Gastrocnemius medialis (tissue), 4 donors: ENCODE results near the gene ATP10A.

Experiments used
- POLR2A ChIP-seq, 2 donors: fragments of 450-650 bp; IDR thresholded peaks; one replicate each; pipeline ENCODE4 v1.6.1; 2017; ENCODE audit warnings: antibody characterized with exemption in 2 of 2, mild to moderate bottlenecking in 2 of 2, moderate library complexity in 2 of 2
- TF ChIP-seq, protein P1 (sequence below), 5 experiments: fragments of 450-650 bp in 3 of 5; fragments of 200-600 bp in 2 of 5; sonication (generic) in 2 of 5; IDR thresholded peaks in 4 of 5; conservative IDR thresholded peaks in 1 of 5; 1 replicate in 4 of 5; 2 replicates in 1 of 5; pipeline ENCODE4 v1.5.1; 2016 to 2019; ENCODE audit warnings: antibody characterized with exemption in 5 of 5, mild to moderate bottlenecking in 3 of 5, moderate library complexity in 3 of 5

DNA sequence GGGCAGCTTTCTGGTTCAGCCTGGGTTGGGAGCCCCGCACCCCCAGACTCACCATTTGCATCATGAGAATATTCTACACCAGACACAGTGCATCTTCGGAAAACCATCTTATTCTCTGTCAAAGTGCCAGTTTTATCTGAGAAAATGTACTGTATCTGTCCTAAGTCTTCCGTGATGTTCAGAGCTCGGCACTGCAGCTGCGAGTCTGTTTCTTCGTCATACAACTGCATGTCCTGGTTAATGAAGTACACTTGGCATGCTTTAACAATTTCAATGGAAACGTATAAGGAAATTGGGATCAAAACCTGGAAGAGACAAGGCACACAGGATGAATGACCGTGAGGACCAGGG is 141.5 kb downstream of the ATP10A start:
- TF ChIP-seq, protein P1, sequence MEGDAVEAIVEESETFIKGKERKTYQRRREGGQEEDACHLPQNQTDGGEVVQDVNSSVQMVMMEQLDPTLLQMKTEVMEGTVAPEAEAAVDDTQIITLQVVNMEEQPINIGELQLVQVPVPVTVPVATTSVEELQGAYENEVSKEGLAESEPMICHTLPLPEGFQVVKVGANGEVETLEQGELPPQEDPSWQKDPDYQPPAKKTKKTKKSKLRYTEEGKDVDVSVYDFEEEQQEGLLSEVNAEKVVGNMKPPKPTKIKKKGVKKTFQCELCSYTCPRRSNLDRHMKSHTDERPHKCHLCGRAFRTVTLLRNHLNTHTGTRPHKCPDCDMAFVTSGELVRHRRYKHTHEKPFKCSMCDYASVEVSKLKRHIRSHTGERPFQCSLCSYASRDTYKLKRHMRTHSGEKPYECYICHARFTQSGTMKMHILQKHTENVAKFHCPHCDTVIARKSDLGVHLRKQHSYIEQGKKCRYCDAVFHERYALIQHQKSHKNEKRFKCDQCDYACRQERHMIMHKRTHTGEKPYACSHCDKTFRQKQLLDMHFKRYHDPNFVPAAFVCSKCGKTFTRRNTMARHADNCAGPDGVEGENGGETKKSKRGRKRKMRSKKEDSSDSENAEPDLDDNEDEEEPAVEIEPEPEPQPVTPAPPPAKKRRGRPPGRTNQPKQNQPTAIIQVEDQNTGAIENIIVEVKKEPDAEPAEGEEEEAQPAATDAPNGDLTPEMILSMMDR (IDR thresholded peaks at IDR 0.05 in 4 of 5, conservative IDR thresholded peaks at IDR 0.05 in 1 of 5), result no peak
- no peak for TF ChIP-seq POLR2A (IDR thresholded peaks at IDR 0.05)
